Neuronal stem cell (in vitro differentiated cells): Measurements from ENCODE around the gene ARPIN.

Source experiments
- DNase-seq: peaks from one replicate; pipeline ENCODE4 v3.0.0-alpha.2; 2013; ENCODE audit warnings: low spot score
- H2AFZ ChIP-seq: one replicate; pipeline ENCODE4 v1.6.1; 2013; ENCODE audit warnings: mild to moderate bottlenecking, low read length, inconsistent platforms
- H2AK5ac ChIP-seq: 2 replicates; pipeline ENCODE4 v1.6.1; 2013; ENCODE audit warnings: low read depth, mild to moderate bottlenecking, inconsistent platforms, low read length, moderate library complexity, mixed read lengths
- H2BK120ac ChIP-seq: 2 replicates; pipeline ENCODE4 v1.6.1; 2013; ENCODE audit warnings: low read depth, mild to moderate bottlenecking, inconsistent platforms, low read length, moderate library complexity, mixed read lengths
- H2BK12ac ChIP-seq: one replicate; pipeline ENCODE4 v1.6.1; 2013; ENCODE audit warnings: low read length, inconsistent platforms
- H2BK15ac ChIP-seq: 2 replicates; pipeline ENCODE4 v1.6.1; 2013; ENCODE audit warnings: mild to moderate bottlenecking, low read length, inconsistent platforms, mixed read lengths
- H2BK5ac ChIP-seq: one replicate; pipeline ENCODE4 v1.6.1; 2013; ENCODE audit warnings: inconsistent platforms, mild to moderate bottlenecking, low read length, moderate library complexity
- H3K14ac ChIP-seq: one replicate; pipeline ENCODE4 v1.6.1; 2013; ENCODE audit warnings: low read length, inconsistent platforms
- H3K18ac ChIP-seq: 2 replicates; pipeline ENCODE4 v1.6.1; 2013; ENCODE audit warnings: low read length, inconsistent platforms
- H3K23ac ChIP-seq: 2 replicates; pipeline ENCODE4 v1.6.1; 2013; ENCODE audit warnings: low read depth, mild to moderate bottlenecking, mixed read lengths, low read length, inconsistent platforms; ENCODE audit not compliant: poor library complexity
- H3K27ac ChIP-seq: replicated peaks from 3 replicates; pipeline ENCODE4 v1.5.1; 2013; ENCODE audit warnings: low read length, inconsistent platforms
- H3K27me3 ChIP-seq, 3 experiments: 2 replicates each; pipeline ENCODE4 v1.6.1; 2013; ENCODE audit warnings: low read length in 3 of 3, mild to moderate bottlenecking in 2 of 3, inconsistent platforms in 1 of 3, low read depth in 1 of 3, mixed read lengths in 1 of 3, moderate library complexity in 1 of 3; ENCODE audit not compliant: control insufficient read depth in 3 of 3, insufficient read depth in 3 of 3
- H3K36me3 ChIP-seq, 2 donors: replicated peaks in 1 of 2; 2 replicates each; pipeline ENCODE4 v1.6.1; 2013; ENCODE audit warnings: low read length in 2 of 2; ENCODE audit not compliant: control insufficient read depth in 2 of 2, insufficient read depth in 2 of 2
- H3K4ac ChIP-seq: 2 replicates; pipeline ENCODE4 v1.6.1; 2013; ENCODE audit warnings: inconsistent platforms, mild to moderate bottlenecking, low read length, moderate library complexity
- H3K4me1 ChIP-seq, 2 donors: 1 replicate in 1 of 2; 2 replicates in 1 of 2; pipeline ENCODE4 v1.6.1; 2013; ENCODE audit warnings: low read length in 2 of 2, low read depth in 1 of 2; ENCODE audit not compliant: control insufficient read depth in 2 of 2, insufficient read depth in 1 of 2
- H3K4me2 ChIP-seq: one replicate; pipeline ENCODE4 v1.6.1; 2013; ENCODE audit warnings: mild to moderate bottlenecking, low read length, inconsistent platforms; ENCODE audit not compliant: insufficient read depth, poor library complexity, severe bottlenecking
- H3K4me3 ChIP-seq, 2 donors: 2 replicates each; pipeline ENCODE4 v1.5.1; 2013; ENCODE audit warnings: low read length in 2 of 2, mild to moderate bottlenecking in 2 of 2, inconsistent platforms in 1 of 2, moderate library complexity in 1 of 2
- H3K79me1 ChIP-seq: one replicate; pipeline ENCODE4 v1.6.1; 2013; ENCODE audit warnings: low read depth, mild to moderate bottlenecking, inconsistent platforms, low read length, moderate library complexity
- H3K9ac ChIP-seq: one replicate; pipeline ENCODE4 v1.6.1; 2013; ENCODE audit warnings: mild to moderate bottlenecking, low read depth, low read length, inconsistent platforms; ENCODE audit not compliant: poor library complexity
- H3K9me3 ChIP-seq, 2 donors: replicated peaks in 1 of 2; 2 replicates each; pipeline versions ENCODE3 to v1.6.1; 2013; ENCODE audit warnings: low read length in 2 of 2, mild to moderate bottlenecking in 2 of 2, inconsistent platforms in 1 of 2, low read depth in 1 of 2, mixed read lengths in 1 of 2, moderate library complexity in 1 of 2; ENCODE audit not compliant: control insufficient read depth in 2 of 2, insufficient read depth in 1 of 2
- H4K8ac ChIP-seq: one replicate; pipeline ENCODE4 v1.6.1; 2013; ENCODE audit warnings: low read depth, mild to moderate bottlenecking, inconsistent platforms, low read length, moderate library complexity
- H4K91ac ChIP-seq: one replicate; pipeline ENCODE4 v1.6.1; 2013; ENCODE audit warnings: low read length, low read depth, mild to moderate bottlenecking, inconsistent platforms; ENCODE audit not compliant: poor library complexity
- WGBS, 2 donors: extraction: QIAGEN DNeasy Blood & Tissue Kit; methylation state at CpG; one replicate each; pipeline ENCODE4 v1.1.7; 2013; ENCODE audit warnings: missing lambda C conversion rate in 2 of 2, mixed read lengths in 1 of 2; ENCODE audit not compliant: insufficient read length in 2 of 2, insufficient replicate concordance in 1 of 2; ENCODE audit errors: extremely low coverage in 2 of 2; 5-methylcytosine and 5-hydroxymethylcytosine counted together

ARPIN gene

DNA sequence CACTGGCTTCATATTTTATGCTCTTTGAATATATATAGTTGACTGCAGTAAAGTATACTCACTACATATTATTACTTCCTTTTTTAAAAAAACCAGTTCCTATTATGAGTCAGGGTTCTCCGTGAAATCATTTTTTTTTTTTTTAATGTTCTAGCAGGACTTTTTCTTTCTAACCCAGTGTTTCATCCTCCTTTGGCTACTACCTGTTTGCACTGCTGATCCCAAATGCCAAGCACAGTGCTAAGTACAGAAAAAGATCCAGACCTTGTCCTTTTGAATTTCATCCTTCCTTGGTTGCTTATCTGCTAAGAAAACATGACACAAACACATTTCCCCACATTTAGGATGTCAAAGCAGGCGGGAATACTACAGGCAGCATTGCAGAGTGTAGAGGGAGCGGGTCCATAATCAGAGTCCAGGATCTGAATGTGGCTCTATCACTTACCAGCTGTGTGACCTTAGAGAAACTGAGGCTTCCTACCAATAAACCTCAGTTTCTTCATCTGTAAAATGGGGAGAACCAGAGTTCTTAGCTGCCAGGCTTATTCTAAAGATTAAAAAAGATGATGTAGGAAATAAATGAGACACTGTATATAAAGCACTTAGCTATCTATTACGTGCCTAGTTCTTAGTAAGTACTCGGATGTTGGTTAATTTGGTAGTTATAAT is 60.9 kb downstream of the ARPIN start:
- Histone ChIP-seq H2BK5ac (no peak overlapping the region), H3K79me1 (no peaks in the 10 kb centered on the region), H4K91ac (no peak overlapping the region), H3K9me3 (peaks cover 0 to 3% of the 10 kb centered on the region in 2 donors), H3K27me3 (no peaks in the 10 kb centered on the region), H2BK12ac (no peak overlapping the region), H3K4ac (no peak overlapping the region), H4K8ac (no peak overlapping the region), H3K23ac (no peak overlapping the region), H2AK5ac (no peak overlapping the region), H3K9ac (no peak overlapping the region), H3K18ac (no peak overlapping the region), H3K27ac (no peak overlapping the region), H2BK120ac (no peak overlapping the region), H3K4me1 (no peaks in the 10 kb centered on the region), H3K14ac (no peak overlapping the region), H3K4me2 (no peak overlapping the region), H3K4me3 (no peak overlapping the region), H2AFZ (no peak overlapping the region), H3K36me3 (peaks cover 11 to 56% of the 10 kb centered on the region in 2 donors), H2BK15ac (no peak overlapping the region)
- WGBS, 2 donors, result no CpG with 5 or more reads among the region's 5 CpGs
- DNase-seq, result no peak

DNA sequence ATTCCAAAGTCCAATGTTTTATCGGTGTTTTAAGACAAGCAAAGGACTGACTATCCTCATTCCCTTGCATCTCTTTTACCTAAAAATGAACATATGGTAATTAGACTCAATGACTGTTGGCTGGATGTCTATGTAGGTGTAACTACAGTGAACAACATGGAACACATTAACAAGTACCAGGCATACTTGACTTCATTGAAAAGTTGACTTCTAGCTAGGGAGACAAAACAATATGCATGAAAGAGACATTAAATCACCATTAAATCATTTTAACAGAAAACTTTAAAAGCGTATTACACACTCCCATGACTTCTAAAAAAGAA is 63.8 kb downstream of the ARPIN start:
- no CpG with 5 or more reads among the region's 2 CpGs for WGBS, 2 donors
- Histone ChIP-seq H3K9ac (no peak overlapping the region), H3K18ac (no peak overlapping the region), H3K4ac (no peak overlapping the region), H4K91ac (no peak overlapping the region), H2BK5ac (no peak overlapping the region), H2BK12ac (no peak overlapping the region), H3K14ac (no peak overlapping the region), H3K23ac (no peak overlapping the region), H2BK120ac (no peak overlapping the region), H3K79me1 (no peaks in the 10 kb centered on the region), H2BK15ac (no peak overlapping the region), H3K36me3 (peaks cover 8 to 58% of the 10 kb centered on the region in 2 donors), H3K4me3 (no peak overlapping the region), H2AFZ (no peak overlapping the region), H3K4me2 (no peak overlapping the region), H2AK5ac (no peak overlapping the region), H3K27ac (no peak overlapping the region), H3K27me3 (no peaks in the 10 kb centered on the region), H3K9me3 (no peaks in the 10 kb centered on the region), H4K8ac (no peak overlapping the region), H3K4me1 (no peaks in the 10 kb centered on the region)
- DNase-seq, result no peak

DNA sequence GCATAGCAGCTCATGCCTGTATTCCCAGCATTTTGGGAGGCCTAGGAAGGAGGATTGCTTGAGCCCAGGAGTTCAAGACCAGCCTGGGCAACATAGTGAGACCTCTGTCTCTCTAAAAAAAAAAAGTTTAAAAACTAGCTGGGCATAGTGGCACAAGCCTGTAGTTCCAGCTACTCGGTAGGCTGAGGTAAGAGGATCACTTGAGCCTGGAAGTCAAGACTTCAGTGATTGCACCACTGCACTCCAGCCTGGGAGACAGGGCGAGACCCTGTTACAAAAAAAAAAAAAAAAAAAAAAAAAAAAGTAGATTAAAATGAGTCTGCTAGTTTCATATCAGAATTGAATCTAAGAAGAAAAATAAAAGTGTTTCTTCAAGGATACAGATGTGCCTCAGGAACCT is 65.7 kb downstream of the ARPIN start:
- no peak for DNase-seq
- H2BK5ac ChIP-seq, result no peak overlapping the region
- H2AFZ ChIP-seq, result no peak overlapping the region
- no CpG with 5 or more reads among the region's 2 CpGs for WGBS, 2 donors
- no peak overlapping the region for H2AK5ac ChIP-seq
- no peak overlapping the region for H4K8ac ChIP-seq
- no peak overlapping the region for H3K14ac ChIP-seq
- H2BK15ac ChIP-seq, result no peak overlapping the region
- no peaks in the 10 kb centered on the region for H3K9me3 ChIP-seq
- H3K4me1 ChIP-seq, result no peaks in the 10 kb centered on the region
- no peak overlapping the region for H3K4me2 ChIP-seq
- H3K36me3 ChIP-seq, result peaks cover 3 to 47% of the 10 kb centered on the region in 2 donors
- no peak overlapping the region for H2BK12ac ChIP-seq
- no peak overlapping the region for H3K4me3 ChIP-seq
- H3K9ac ChIP-seq, result no peak overlapping the region
- H3K27me3 ChIP-seq, result no peaks in the 10 kb centered on the region
- H3K23ac ChIP-seq, result no peak overlapping the region
- H2BK120ac ChIP-seq, result no peak overlapping the region
- H3K4ac ChIP-seq, result no peak overlapping the region
- no peak overlapping the region for H3K18ac ChIP-seq
- H3K27ac ChIP-seq, result no peak overlapping the region
- H3K79me1 ChIP-seq, result no peaks in the 10 kb centered on the region
- H4K91ac ChIP-seq, result no peak overlapping the region

DNA sequence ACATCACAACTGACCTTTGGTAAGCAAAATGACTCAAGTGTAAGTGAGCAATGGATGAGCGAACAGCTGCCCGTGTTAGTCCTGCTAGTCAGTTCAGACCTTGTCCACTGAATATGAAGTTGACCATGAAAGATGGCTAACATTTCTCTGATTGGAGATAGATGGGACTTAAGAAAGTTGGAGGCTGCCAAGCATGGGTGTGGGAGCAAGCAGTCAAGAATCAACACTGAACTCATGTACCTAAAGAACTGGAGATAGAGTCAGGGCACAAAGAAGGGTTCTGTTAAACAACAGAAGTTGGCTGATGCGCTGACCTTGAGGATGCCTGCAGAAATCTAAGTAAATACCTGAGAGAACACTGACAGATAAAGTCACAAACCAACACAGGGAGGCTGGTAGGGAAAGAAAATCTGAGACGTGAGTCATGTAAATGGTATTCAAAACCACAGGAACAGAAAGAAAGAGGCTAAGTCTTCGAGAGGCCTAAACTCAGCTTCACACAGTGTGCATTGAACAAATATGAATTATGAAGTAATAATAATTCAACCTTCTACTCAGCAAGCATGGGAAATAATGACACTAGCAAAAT is 67.4 kb downstream of the ARPIN start:
- H3K18ac ChIP-seq, result no peak overlapping the region
- no peaks in the 10 kb centered on the region for H3K9me3 ChIP-seq
- H3K9ac ChIP-seq, result no peak overlapping the region
- H2AFZ ChIP-seq, result no peak overlapping the region
- H2BK5ac ChIP-seq, result no peak overlapping the region
- no peak overlapping the region for H2AK5ac ChIP-seq
- no peak overlapping the region for H3K4ac ChIP-seq
- no peak overlapping the region for H3K27ac ChIP-seq
- H3K79me1 ChIP-seq, result no peaks in the 10 kb centered on the region
- peaks cover 0 to 45% of the 10 kb centered on the region in 2 donors for H3K36me3 ChIP-seq
- H4K8ac ChIP-seq, result no peak overlapping the region
- no peak overlapping the region for H3K4me2 ChIP-seq
- no peak overlapping the region for H2BK120ac ChIP-seq
- no peak overlapping the region for H2BK12ac ChIP-seq
- H4K91ac ChIP-seq, result no peak overlapping the region
- WGBS, 2 donors, result no CpG with 5 or more reads among the region's 5 CpGs
- H2BK15ac ChIP-seq, result no peak overlapping the region
- DNase-seq, result no peak
- H3K23ac ChIP-seq, result no peak overlapping the region
- no peaks in the 10 kb centered on the region for H3K4me1 ChIP-seq
- H3K4me3 ChIP-seq, result no peak overlapping the region
- H3K27me3 ChIP-seq, result no peaks in the 10 kb centered on the region
- no peak overlapping the region for H3K14ac ChIP-seq
